Measurements from ENCODE around the gene USP51. TPM values are rescaled to one million over a fixed set of nuclear protein-coding genes. Genes with fewer than 3 reads are reported as not detected.
"Not testable (repeated sequence)": the region's sequence is repeated elsewhere in the genome, so short reads cannot be mapped to it uniquely, and the experiment has no call there.

USP51 gene
- total RNA-seq, 3 donors from 2014 or later = 0.26 to 1.8 (median 0.80) TPM

DNA sequence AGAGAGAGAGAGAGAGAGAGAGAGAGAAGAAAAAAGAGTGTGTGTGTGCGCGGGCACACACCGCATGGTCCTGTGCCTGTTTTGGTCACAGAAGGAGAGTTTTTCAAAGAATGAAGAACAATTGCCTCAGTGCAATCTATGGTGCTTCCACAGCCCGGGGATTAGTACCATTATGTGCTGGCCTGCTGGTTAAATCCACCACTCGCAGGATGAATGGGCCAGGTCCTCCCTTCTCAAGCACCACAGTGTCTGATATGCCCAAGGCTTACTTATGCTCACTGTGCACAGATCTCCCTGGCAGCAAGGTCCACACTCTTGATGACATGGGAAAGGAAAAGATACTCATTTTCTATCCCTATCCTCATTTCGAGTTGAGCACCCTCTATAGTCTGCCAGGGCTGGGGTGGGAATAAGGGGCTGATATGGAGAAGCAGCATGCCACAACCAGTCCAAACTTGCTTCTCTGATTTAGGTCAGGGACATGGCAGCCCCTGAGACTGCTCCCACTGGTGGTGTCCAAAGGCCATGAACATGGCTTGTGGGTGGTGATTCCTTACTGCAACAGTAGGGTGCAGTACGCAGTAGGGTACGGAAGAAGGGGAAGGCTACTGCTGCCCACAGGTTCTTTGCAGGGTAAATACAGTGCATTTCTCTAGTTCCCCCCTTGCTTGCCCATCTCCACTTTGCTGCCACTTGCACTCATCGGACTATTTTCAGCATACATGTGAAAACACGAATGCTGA lies 18.9 kb upstream of the USP51 start:
- H3K4me3 ChIP-seq; H3K4me1 ChIP-seq (ENCODE audit: low read depth); ATAC-seq; DNase-seq; H3K36me3 ChIP-seq (ENCODE audit: low read depth); intact Hi-C loops (cut with DNase I, micrococcal nuclease); H3K9me3 ChIP-seq: not testable (repeated sequence)

DNA sequence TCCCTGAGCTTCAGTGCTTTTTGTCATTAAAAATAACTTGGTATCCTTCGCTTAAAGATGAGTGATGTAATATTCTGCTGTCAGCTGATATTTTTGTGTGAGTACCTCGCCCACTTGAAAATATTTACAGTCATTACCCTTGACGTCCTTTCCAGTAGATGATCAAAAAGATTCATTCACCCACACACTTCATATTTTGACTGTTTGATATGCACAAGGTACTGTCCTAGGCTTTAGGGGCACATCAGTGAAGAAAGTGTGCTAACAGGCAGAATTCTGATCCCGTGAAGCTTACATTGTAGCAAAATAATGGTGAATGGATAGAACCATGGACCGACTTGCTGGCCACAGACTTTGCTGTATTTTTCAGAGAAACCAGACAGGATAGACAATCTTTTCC lies 18.1 kb upstream of the USP51 start:
- DNase-seq; H3K4me3 ChIP-seq; ATAC-seq; H3K4me1 ChIP-seq (ENCODE audit: low read depth); H3K9me3 ChIP-seq; H3K36me3 ChIP-seq (ENCODE audit: low read depth); intact Hi-C loops (cut with DNase I, micrococcal nuclease): not testable (repeated sequence)

GRCh38 chrX:55507010-55507409 lies 17.4 kb upstream of the USP51 start:
- H3K9me3 ChIP-seq; intact Hi-C loops (cut with DNase I, micrococcal nuclease); H3K4me3 ChIP-seq; H3K4me1 ChIP-seq (ENCODE audit: low read depth); DNase-seq; H3K36me3 ChIP-seq (ENCODE audit: low read depth); ATAC-seq: not testable (repeated sequence)

DNA sequence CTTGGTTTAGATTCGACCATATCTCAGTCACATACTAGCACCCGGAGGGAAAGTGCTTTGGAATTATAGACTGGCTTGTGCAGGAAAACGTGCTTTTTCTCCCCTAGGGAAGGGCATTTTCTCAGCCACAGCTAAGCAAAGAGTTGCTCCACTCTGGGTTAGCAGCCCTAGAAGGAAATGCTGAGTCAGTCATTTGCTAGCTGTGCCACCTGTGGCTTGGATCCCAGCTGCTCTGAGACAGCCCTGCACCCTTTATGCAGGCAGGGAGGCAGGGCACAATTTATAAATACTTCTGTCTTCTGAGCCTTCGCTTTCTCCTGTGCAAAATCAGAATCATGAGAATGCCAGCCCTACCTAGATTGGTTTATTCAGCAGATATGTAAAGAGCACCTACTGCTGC lies 1.3 kb upstream of the USP51 start:
- H3K4me1 ChIP-seq (ENCODE audit: low read depth) = no peaks in the 10 kb centered on the region
- TF ChIP-seq, protein P1, sequence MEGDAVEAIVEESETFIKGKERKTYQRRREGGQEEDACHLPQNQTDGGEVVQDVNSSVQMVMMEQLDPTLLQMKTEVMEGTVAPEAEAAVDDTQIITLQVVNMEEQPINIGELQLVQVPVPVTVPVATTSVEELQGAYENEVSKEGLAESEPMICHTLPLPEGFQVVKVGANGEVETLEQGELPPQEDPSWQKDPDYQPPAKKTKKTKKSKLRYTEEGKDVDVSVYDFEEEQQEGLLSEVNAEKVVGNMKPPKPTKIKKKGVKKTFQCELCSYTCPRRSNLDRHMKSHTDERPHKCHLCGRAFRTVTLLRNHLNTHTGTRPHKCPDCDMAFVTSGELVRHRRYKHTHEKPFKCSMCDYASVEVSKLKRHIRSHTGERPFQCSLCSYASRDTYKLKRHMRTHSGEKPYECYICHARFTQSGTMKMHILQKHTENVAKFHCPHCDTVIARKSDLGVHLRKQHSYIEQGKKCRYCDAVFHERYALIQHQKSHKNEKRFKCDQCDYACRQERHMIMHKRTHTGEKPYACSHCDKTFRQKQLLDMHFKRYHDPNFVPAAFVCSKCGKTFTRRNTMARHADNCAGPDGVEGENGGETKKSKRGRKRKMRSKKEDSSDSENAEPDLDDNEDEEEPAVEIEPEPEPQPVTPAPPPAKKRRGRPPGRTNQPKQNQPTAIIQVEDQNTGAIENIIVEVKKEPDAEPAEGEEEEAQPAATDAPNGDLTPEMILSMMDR (IDR thresholded peaks at IDR 0.05) = no peak
- no peak for DNase-seq
- no peaks in the 10 kb centered on the region for H3K36me3 ChIP-seq (ENCODE audit: low read depth)
- intact Hi-C loops (cut with DNase I, micrococcal nuclease) = no loop called here
- ATAC-seq = no peak
- no peaks in the 10 kb centered on the region for H3K9me3 ChIP-seq
- H3K4me3 ChIP-seq = no peak overlapping the region

DNA sequence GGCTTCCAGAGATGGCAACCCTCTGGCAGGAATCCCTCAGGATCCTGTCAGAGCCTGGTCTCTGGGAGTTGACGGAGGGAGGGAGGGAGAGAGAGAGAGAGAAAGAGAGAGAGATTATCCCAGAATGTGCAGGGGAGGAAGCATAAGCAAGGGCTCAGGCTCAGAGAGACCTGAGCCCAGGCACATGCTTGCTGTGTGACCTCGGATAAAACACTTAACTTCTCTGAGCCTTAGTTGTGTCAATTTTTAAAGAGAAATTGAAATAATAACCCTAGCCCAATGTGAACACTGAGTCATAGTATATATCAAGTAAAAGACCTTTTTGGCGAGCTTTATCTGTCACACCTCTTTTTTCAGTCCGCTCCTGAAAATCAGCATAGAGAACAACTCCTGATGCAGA lies 473 bp upstream of the USP51 start:
- intact Hi-C loops (cut with DNase I, micrococcal nuclease) = no loop called here
- Histone ChIP-seq H3K4me3 (no peak overlapping the region), H3K4me1 (ENCODE audit: low read depth) (no peaks in the 10 kb centered on the region), H3K36me3 (ENCODE audit: low read depth) (no peaks in the 10 kb centered on the region), H3K9me3 (no peaks in the 10 kb centered on the region)
- DNase-seq (no peak), ATAC-seq (no peak)
- TF ChIP-seq, protein P1 (IDR thresholded peaks at IDR 0.05) = no peak

DNA sequence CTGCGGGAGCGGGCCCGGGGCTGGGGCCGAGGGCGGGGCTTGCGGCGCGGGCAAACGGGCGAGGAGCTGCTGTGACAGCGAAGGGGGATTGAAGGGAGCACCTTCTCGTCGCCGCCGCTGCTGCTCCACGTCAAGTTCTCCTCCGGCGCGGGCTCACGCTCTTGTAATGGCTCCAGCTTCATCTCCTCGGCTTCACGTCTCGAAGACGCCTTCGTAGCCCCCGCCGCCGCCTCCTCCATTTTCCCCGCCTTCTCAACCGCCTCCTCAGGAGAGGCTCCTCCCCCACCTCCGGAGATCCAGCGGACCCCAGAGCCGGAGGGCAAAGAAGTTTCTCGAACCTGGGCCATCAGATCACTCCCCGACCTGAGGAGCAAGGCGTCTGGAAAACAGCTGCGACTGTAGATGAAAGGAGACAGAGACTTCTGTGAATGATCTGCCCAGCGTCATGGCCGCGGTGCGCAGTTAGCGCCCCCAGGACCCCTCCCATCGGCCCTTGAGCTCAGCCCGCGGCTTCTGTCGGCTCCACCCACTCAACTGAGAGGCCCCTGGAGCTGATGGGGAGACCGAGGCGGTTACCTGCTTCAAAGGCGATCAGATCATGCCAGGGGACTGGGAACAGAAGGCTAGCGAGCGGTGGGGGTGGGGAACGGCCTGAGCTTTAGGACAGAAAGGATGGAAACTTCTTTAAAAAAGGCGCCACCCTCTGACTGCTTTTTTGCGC lies 895 bp downstream of the USP51 start:
- TF ChIP-seq, protein P1 (IDR thresholded peaks at IDR 0.05) = no peak
- DNase-seq (peak; percentile 58 to 72 (median 70)), ATAC-seq (peak; percentile 72)
- peak overlapping the region; percentile 26 for H3K4me3 ChIP-seq
- intact Hi-C loops (cut with DNase I, micrococcal nuclease) = no loop called here
- H3K9me3 ChIP-seq = no peaks in the 10 kb centered on the region
- H3K36me3 ChIP-seq (ENCODE audit: low read depth) = no peaks in the 10 kb centered on the region
- H3K4me1 ChIP-seq (ENCODE audit: low read depth) = no peaks in the 10 kb centered on the region

- intact Hi-C loops (cut with DNase I, micrococcal nuclease) = no loop called here
- ATAC-seq (peak; percentile 79), DNase-seq (no peak)
- Histone ChIP-seq H3K36me3 (ENCODE audit: low read depth) (no peaks in the 10 kb centered on the region), H3K9me3 (no peaks in the 10 kb centered on the region), H3K4me3 (no peak overlapping the region), H3K4me1 (ENCODE audit: low read depth) (no peaks in the 10 kb centered on the region)
- TF ChIP-seq, protein P1 (IDR thresholded peaks at IDR 0.05) = no peak
Observed at GRCh38 chrX:55488006-55488592, 1.5 kb downstream of the USP51 start.

All from mucosa of descending colon (tissue), 3 donors.